ENCODE data around the gene SRRM5. TPM values are rescaled to one million over a fixed set of nuclear protein-coding genes. Genes with fewer than 3 reads are reported as not detected.
A peak's percentile ranks its signal among the peaks of the same experiment; 100 is the strongest.

The SRRM5 gene
- total and polyA plus RNA-seq, 2 of the 13 experiments (the other 11 are each of a cell fraction or from before 2014, with no cell fraction given): 0.11 to 0.16 TPM

DNA sequence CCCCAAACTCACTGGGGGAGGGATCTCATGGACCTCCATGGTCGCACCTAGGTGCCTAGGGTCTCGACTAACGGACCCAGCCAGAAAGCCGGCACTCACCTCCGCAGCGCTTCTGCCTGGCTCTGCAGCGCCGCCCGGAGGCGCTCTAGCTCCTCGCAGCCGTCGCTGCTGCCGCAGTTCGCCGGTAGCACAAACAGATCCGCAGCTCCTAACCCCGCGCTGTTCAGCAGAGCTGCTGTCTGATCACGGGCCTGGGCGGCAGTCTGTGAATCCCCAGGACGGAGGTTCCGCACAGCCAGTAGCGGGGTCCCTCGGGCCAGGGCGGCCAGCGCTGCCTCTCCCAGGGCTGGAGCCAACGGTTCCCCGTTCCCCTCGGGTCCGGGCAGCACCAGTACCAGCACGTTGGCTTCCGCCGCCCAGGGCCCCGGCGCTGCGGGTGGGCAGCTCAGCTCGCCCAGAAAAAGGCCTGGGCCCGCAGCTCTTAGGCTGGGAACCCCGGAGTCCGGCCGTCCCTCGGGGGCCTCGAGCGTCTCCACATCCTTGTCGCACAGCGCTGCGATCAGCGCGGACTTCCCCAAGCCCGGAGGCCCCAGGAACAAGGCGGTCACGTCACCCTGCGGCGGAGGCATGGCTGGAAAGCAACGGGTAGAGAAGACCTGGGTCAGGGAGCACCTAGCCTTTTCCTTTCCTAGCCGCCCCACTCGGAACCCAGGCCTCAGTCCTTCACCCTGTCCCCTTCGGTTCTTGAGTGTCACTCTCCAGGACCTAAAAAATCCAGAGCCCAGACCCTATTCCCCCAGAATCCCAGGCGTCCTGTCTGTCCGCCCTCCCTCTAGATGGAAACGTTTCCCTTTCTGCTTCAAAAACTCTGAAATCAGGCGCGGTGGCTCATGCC is 16.9 kb upstream of the SRRM5 start (continued):
- TF ChIP-seq GABPB1 (CRISPR knock-in tag; IDR thresholded peaks at IDR 0.05) (peak; percentile 60; the same call in 1 of the 2 replicates), ZNF597 (CRISPR knock-in tag; IDR thresholded peaks at IDR 0.05) (no peak), SIX4 (CRISPR knock-in tag; IDR thresholded peaks at IDR 0.05) (no peak), PHF5A (CRISPR knock-in tag; IDR thresholded peaks at IDR 0.05; ENCODE audit: low read depth, unreplicated experiment) (no peak), GZF1 (CRISPR knock-in tag; IDR thresholded peaks at IDR 0.05) (no peak), MBD4 (IDR thresholded peaks at IDR 0.05; ENCODE audit: borderline replicate concordance, low read length) (no peak), ETV5 (CRISPR knock-in tag; IDR thresholded peaks at IDR 0.05; ENCODE audit: borderline replicate concordance) (0 out of 2 replicates have a peak, but pooled peaks have one; percentile 16), SRSF1 (optimal IDR thresholded peaks at IDR 0.05; ENCODE audit: low read depth, low read length) (no peak), ZFP36 (IDR thresholded peaks at IDR 0.05; ENCODE audit: borderline replicate concordance, low read depth, low read length, partially characterized antibody) (no peak), REPIN1 (CRISPR knock-in tag; IDR thresholded peaks at IDR 0.05; ENCODE audit: borderline replicate concordance, low read depth) (peak; percentile 47; the same call in 1 of the 2 replicates), ZKSCAN5 (CRISPR knock-in tag; IDR thresholded peaks at IDR 0.05) (no peak), HIVEP1 (CRISPR knock-in tag; IDR thresholded peaks at IDR 0.05) (no peak; the same call in 1 of the 2 replicates), MAX (IDR thresholded peaks at IDR 0.05) (no peak; the same call in 1 of the 2 replicates), ATF4 (CRISPR knock-in tag; IDR thresholded peaks at IDR 0.05) (no peak), ZNF569 (CRISPR knock-in tag; IDR thresholded peaks at IDR 0.05; ENCODE audit: borderline replicate concordance) (no peak), ARHGAP35 (CRISPR knock-in tag; IDR thresholded peaks at IDR 0.05; ENCODE audit: borderline replicate concordance) (no peak), ATF1 (CRISPR knock-in tag; IDR thresholded peaks at IDR 0.05) (no peak)
- TF ChIP-seq, protein P1, sequence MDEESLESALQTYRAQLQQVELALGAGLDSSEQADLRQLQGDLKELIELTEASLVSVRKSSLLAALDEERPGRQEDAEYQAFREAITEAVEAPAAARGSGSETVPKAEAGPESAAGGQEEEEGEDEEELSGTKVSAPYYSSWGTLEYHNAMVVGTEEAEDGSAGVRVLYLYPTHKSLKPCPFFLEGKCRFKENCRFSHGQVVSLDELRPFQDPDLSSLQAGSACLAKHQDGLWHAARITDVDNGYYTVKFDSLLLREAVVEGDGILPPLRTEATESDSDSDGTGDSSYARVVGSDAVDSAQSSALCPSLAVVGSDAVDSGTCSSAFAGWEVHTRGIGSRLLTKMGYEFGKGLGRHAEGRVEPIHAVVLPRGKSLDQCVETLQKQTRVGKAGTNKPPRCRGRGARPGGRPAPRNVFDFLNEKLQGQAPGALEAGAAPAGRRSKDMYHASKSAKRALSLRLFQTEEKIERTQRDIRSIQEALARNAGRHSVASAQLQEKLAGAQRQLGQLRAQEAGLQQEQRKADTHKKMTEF (CRISPR knock-in tag; IDR thresholded peaks at IDR 0.05): no peak
- TF ChIP-seq, protein P2, sequence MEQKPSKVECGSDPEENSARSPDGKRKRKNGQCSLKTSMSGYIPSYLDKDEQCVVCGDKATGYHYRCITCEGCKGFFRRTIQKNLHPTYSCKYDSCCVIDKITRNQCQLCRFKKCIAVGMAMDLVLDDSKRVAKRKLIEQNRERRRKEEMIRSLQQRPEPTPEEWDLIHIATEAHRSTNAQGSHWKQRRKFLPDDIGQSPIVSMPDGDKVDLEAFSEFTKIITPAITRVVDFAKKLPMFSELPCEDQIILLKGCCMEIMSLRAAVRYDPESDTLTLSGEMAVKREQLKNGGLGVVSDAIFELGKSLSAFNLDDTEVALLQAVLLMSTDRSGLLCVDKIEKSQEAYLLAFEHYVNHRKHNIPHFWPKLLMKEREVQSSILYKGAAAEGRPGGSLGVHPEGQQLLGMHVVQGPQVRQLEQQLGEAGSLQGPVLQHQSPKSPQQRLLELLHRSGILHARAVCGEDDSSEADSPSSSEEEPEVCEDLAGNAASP (CRISPR knock-in tag; IDR thresholded peaks at IDR 0.05; ENCODE audit: borderline replicate concordance): no peak

All from HepG2 (cell line).